Activated T-cell treated with anti-CD3 and anti-CD28 coated beads for 1 hour (primary cell): ENCODE measurements around the gene SSR3.

Experiments
- DNase-seq: peaks from one replicate; pipeline ENCODE4 v3.0.0-alpha.2; 2020; ENCODE audit warnings: low read depth

Gene SSR3

DNA sequence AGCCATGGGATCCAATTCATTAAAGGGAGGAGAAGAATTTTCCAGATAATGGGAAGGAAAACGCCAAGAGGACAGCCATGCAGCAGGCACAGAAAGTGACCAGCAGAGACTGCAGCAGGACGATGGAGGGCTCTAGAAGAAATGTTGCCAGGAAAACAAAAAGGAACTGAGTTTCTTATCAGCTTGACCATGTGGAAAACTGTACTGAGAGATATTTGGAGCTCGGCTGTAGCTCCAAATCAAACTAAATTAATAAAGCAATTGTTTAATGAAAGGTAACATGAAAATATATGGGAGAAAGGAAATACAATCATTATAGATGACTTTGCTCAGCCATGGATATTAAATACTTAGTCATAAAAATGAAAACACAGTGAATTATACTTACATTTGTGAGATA, 63.7 kb downstream of the SSR3 start:
- DNase-seq: no peak
